Endothelial cell (in vitro differentiated cells): Measurements from ENCODE around the gene UNKL. TPM values are rescaled to one million over a fixed set of nuclear protein-coding genes. Genes with fewer than 3 reads are reported as not detected.

Experiments
- DNase-seq: peaks from one replicate; pipeline ENCODE4 v3.0.0; 2021; ENCODE audit warnings: low spot score
- H3K27ac Mint-ChIP-seq: one replicate; pipeline ENCODE4 v1.8.0; 2021; ENCODE audit warnings: mixed read lengths, inconsistent platforms; ENCODE audit not compliant: unreplicated experiment
- H3K27me3 Mint-ChIP-seq: one replicate; pipeline ENCODE4 v1.8.0; 2021; ENCODE audit warnings: mild to moderate bottlenecking, moderate library complexity, mixed read lengths, inconsistent platforms; ENCODE audit not compliant: unreplicated experiment
- H3K36me3 Mint-ChIP-seq: one replicate; pipeline ENCODE4 v1.8.0; 2021; ENCODE audit warnings: mild to moderate bottlenecking, low read depth, mixed read lengths, inconsistent platforms; ENCODE audit not compliant: unreplicated experiment
- H3K4me1 Mint-ChIP-seq: one replicate; pipeline ENCODE4 v1.8.0; 2021; ENCODE audit warnings: mild to moderate bottlenecking, mixed read lengths, inconsistent platforms; ENCODE audit not compliant: unreplicated experiment
- H3K4me3 Mint-ChIP-seq: one replicate; pipeline ENCODE4 v1.8.0; 2021; ENCODE audit warnings: mild to moderate bottlenecking, mixed read lengths, inconsistent platforms; ENCODE audit not compliant: unreplicated experiment
- H3K9me3 Mint-ChIP-seq: one replicate; pipeline ENCODE4 v1.8.0; 2021; ENCODE audit warnings: mixed read lengths, inconsistent platforms; ENCODE audit not compliant: unreplicated experiment
- CTCF ChIP-seq: fragments of 200-600 bp; sonication (generic); IDR thresholded peaks from one replicate; pipeline ENCODE4 v1.5.0; 2021; ENCODE audit warnings: antibody characterized with exemption; ENCODE audit not compliant: unreplicated experiment
- total RNA-seq: library from RNA; stranded (reverse); fragmentation: NEBNext Ultra II Directional; extraction: Animal tissue kit (Norgen Biotek cat#: 25700); gene quantifications from one replicate; pipeline ENCODE4 v1.2.1, GENCODE V29; 2021; ENCODE audit not compliant: unreplicated experiment

The UNKL gene
- total RNA-seq, 1 donor from 2014 or later: 30.3 TPM

- Mint-ChIP-seq H3K4me3 (no peak overlapping the region), H3K4me1 (no peaks in the 10 kb centered on the region)
- TF ChIP-seq CTCF: no peak
Measured at GRCh38 chr16:1450841-1451240, 36.3 kb upstream of the UNKL start.

GRCh38 chr16:1450218-1450617 lies 35.7 kb upstream of the UNKL start:
- no peaks in the 10 kb centered on the region for H3K4me1 Mint-ChIP-seq
- no peaks in the 10 kb centered on the region for H3K9me3 Mint-ChIP-seq
- TF ChIP-seq CTCF: no peak
- H3K27ac Mint-ChIP-seq: no peak overlapping the region
- peaks cover 8% of the 10 kb centered on the region for H3K27me3 Mint-ChIP-seq
- H3K36me3 Mint-ChIP-seq: peaks cover 9% of the 10 kb centered on the region
- DNase-seq: no peak
- no peak overlapping the region for H3K4me3 Mint-ChIP-seq

More at GRCh38 chr16:1450841-1451240, 36.3 kb upstream of the UNKL start:
- Mint-ChIP-seq H3K27me3 (peaks cover 8% of the 10 kb centered on the region), H3K36me3 (peaks cover 9% of the 10 kb centered on the region), H3K9me3 (no peaks in the 10 kb centered on the region), H3K27ac (no peak overlapping the region)
- DNase-seq: no peak

- Mint-ChIP-seq H3K4me3 (no peak overlapping the region), H3K36me3 (peaks cover 9% of the 10 kb centered on the region), H3K9me3 (no peaks in the 10 kb centered on the region), H3K27ac (no peak overlapping the region), H3K4me1 (no peaks in the 10 kb centered on the region), H3K27me3 (peaks cover 8% of the 10 kb centered on the region)
- no peak for TF ChIP-seq CTCF
- no peak for DNase-seq
Measured at GRCh38 chr16:1449201-1449788, 34.8 kb upstream of the UNKL start.

- no peak for TF ChIP-seq CTCF
- DNase-seq: no peak
- Mint-ChIP-seq H3K4me3 (no peak overlapping the region), H3K27ac (no peak overlapping the region), H3K9me3 (no peaks in the 10 kb centered on the region), H3K4me1 (no peaks in the 10 kb centered on the region), H3K36me3 (peaks cover 9% of the 10 kb centered on the region), H3K27me3 (peaks cover 8% of the 10 kb centered on the region)
Measured at GRCh38 chr16:1448536-1449116, 34.1 kb upstream of the UNKL start.

GRCh38 chr16:1447965-1448364 lies 33.5 kb upstream of the UNKL start:
- peaks cover 8% of the 10 kb centered on the region for H3K27me3 Mint-ChIP-seq
- no peak for TF ChIP-seq CTCF
- no peaks in the 10 kb centered on the region for H3K9me3 Mint-ChIP-seq
- DNase-seq: no peak
- no peak overlapping the region for H3K4me3 Mint-ChIP-seq
- no peak overlapping the region for H3K27ac Mint-ChIP-seq
- no peaks in the 10 kb centered on the region for H3K4me1 Mint-ChIP-seq
- peaks cover 9% of the 10 kb centered on the region for H3K36me3 Mint-ChIP-seq
